Activated gamma-delta T cell treated with anti-CD3 and anti-CD28 coated beads, Interleukin-2, amount 50 U/mL, for 16 hours (primary cell): ENCODE results near the gene VRK2.
"Not testable (repeated sequence)": the region's sequence is repeated elsewhere in the genome, so short reads cannot be mapped to it uniquely, and the experiment has no call there.

Experiments
- DNase-seq: peaks from one replicate; pipeline ENCODE4 v3.0.0-alpha.2; 2020; ENCODE audit warnings: low read depth

Gene VRK2

GRCh38 chr2:58107803-58108710, 61.5 kb downstream of the VRK2 start:
- DNase-seq = no peak

DNA sequence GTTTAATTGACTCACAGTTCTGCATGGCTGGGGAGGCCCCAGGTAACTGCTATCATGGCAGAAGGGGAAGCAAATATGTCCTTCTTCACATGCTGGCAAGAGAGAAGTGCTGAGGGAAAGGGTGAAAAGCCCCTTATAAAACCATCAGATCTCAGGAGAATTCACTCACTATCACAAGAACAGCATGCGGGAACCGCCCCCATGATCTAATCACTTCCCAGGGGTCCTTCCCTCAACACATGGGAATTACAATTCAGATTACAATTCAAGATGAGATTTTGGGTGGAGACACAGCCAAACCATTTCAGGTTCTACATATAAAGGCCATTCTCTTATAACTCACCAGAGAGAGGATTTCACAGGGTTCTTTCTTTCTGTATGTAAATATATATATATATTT, 62.9 kb downstream of the VRK2 start:
- no peak for DNase-seq

- DNase-seq = no peak
These were observed 64.2 kb downstream of the VRK2 start for GRCh38 chr2:58110765-58111164.

GRCh38 chr2:58113563-58113962, 67.0 kb downstream of the VRK2 start:
- not testable (repeated sequence) for DNase-seq

DNA sequence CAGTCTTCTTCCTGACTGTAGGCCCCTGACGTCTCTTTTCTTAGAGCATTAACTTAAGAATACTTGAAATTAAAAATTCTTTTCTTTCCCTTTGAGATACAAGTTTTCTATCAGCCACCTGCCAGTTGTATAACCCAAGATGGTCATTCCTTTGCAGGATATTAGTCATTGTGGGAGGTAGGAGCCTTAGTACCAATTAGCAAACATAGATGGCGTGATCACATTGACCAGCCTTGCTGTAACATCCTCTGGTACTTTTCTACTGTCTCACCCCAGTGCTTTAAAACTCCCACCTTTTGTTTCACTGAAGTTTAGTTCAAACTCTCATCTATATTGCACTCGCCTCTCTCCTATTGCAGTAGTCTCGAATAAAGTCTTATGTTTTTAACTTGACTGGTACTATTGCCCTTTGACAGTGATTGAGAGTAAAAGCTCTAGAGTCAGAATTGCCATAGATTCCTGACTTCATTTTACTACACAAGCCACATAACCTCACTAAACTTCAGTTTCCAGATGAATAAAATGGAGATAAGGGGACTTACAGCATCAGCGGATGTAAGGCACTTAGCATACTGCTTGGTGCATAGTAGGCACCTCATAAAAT, 74.1 kb downstream of the VRK2 start:
- DNase-seq = no peak

- no peak for DNase-seq
These were observed 75.4 kb downstream of the VRK2 start for GRCh38 chr2:58122040-58122439.

GRCh38 chr2:58122540-58122939, 75.9 kb downstream of the VRK2 start:
- no peak for DNase-seq

GRCh38 chr2:58127111-58127510, 80.5 kb downstream of the VRK2 start:
- DNase-seq = no peak

GRCh38 chr2:58130238-58130637, 83.6 kb downstream of the VRK2 start:
- no peak for DNase-seq

- DNase-seq = no peak
These were observed 84.8 kb downstream of the VRK2 start for GRCh38 chr2:58131191-58132011.

DNA sequence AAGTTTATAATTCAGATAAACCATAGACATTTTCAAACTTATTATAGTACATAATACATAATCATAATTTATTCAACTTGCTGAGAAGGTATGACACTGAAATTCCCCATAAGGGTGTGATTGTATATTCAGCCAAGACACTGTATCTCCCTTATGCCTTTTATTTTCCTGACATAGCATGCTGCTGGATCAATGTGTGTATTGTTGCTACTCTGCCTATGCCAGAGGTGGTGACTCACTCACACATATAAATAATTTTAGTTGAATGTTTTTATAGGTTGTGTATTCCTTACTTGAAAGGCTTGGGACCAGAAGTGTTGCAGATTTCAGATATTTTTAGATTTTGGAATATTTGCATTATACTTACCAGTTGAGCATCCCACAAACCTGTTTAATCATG, 86.8 kb downstream of the VRK2 start:
- no peak for DNase-seq

DNA sequence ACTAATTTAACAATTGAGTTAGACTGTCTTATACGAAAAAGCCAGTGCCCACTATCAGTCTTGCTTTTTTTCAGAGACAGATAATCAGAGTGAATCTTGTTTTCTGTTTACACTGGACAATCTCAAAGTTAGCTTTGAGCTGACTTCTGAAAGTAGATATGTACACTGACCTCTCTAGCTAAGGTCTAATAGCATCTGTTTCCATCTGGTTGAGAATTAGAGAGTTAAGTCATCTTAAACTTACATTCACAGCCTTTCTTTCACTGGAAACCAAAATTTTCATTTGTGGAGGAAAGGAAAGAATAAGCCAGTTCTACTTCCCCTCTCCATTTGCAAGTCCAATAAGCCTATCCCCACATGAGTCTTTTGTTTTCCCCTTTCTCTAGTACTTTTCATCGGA, 89.3 kb downstream of the VRK2 start:
- no peak for DNase-seq

DNA sequence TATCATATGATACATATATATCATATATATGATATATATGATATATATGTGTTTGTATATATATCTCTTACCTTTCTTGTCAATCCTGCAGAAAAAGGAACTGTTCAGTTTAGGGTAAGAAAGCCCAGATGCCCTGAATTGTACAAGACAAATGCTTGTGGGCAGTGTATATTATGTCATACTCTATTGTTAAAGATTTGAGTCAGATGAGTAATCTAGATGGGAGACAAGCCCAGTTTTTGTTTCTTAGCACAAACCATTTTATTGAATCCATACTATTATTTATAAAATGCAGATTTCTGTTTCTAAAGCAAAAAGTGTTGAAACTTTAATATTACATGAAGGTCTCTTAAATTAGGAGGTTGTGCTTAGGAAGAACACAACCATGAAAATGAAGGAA, 90.6 kb downstream of the VRK2 start:
- no peak for DNase-seq

DNA sequence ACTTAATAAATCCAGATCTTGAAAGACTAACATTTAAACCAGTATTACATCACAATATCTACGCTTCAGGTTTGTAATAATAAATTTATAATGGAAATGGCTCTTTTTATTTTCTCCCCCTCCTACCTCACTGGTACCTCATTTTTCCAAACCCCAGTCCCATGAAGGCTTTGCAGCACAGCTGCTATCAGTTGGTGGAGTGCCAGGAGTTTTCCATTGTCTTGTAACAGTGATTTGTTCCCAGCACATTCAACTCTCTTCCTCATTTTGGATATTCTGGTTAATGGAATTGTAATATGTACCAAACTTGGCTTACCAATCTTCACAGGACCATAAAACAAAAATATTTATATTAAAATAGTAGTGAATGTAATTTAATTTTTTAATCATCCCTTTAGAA, 91.2 kb downstream of the VRK2 start:
- DNase-seq = no peak

GRCh38 chr2:58138396-58139030, 91.9 kb downstream of the VRK2 start:
- DNase-seq = no peak

GRCh38 chr2:58140508-58141072, 94.0 kb downstream of the VRK2 start:
- DNase-seq = no peak

- not testable (repeated sequence) for DNase-seq
These were observed 99.2 kb downstream of the VRK2 start for GRCh38 chr2:58145769-58146168.

- no peak for DNase-seq
These were observed 100.1 kb downstream of the VRK2 start for GRCh38 chr2:58146707-58147106.

- no peak for DNase-seq
These were observed 108.7 kb downstream of the VRK2 start for GRCh38 chr2:58155160-58155778.

DNA sequence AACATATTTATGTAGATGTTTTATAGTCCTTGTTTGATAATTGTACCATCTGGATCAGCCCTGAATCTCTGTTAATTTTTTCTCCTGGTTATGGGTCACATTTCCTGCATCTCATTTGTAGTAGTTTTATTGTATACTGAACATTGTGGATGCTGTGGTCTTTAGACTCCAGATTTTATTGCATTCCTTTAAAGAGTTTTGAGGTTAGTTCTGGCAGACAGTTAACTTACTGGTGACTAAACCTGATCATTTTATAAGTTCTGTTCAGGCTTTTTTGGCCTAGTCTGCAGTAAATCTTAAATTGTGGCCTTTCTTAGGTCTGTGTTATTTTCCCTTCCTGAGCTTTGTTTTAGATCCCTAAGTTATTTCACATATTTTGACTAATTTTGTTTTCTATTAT, 110.2 kb downstream of the VRK2 start:
- DNase-seq = no peak

- DNase-seq = no peak
These were observed 111.1 kb downstream of the VRK2 start for GRCh38 chr2:58157754-58158153.
